PC-3 (cell line): Measurements from ENCODE around the gene HAUS7. TPM values are rescaled to one million over a fixed set of nuclear protein-coding genes. Genes with fewer than 3 reads are reported as not detected.

Source experiments
- ATAC-seq: fragments of 200-7000 bp; cut with Tn5 transposase; 2 replicates; pipeline ENCODE4 v1.9.1; 2020; ENCODE audit warnings: mild to moderate bottlenecking, moderate library complexity
- BruUV-seq: library from RNA; stranded (reverse); fragments of 400-500 nt; replicated peaks from 2 replicates; lab custom pipeline; 2021; lab: Mats Ljungman, UMichigan
- CTCF ChIA-PET: fragments of 300-600 bp; sonication (Branson Sonifier 250); formaldehyde crosslinking; loops from one replicate; lab custom pipeline; 2022; ENCODE audit warnings: antibody characterized with exemption; lab: Charles Lee
- POLR2A ChIA-PET: fragments of 300-600 bp; sonication (Branson Sonifier 250); formaldehyde crosslinking; loops from one replicate; lab custom pipeline; 2022; ENCODE audit warnings: antibody characterized with exemption; ENCODE audit not compliant: unreplicated experiment; lab: Charles Lee
- DNase-seq: peaks from one replicate; pipeline ENCODE4 v3.0.0-alpha.2; 2015
- H2AFZ ChIP-seq: fragments of 300-600 bp; sonication (generic); 2 replicates; pipeline ENCODE4 v1.6.0; 2016; ENCODE audit warnings: antibody characterized with exemption, low read length
- H3F3A ChIP-seq: fragments of 300-600 bp; sonication (generic); one replicate; pipeline ENCODE4 v1.6.0; 2017; ENCODE audit warnings: antibody characterized with exemption, low read length, control low read depth, mild to moderate bottlenecking; ENCODE audit not compliant: unreplicated experiment
- H3K27ac ChIP-seq: fragments of 300-600 bp; sonication (generic); 2 replicates; pipeline ENCODE4 v1.5.1; 2016; ENCODE audit warnings: mild to moderate bottlenecking, low read length
- H3K27me3 ChIP-seq: fragments of 300-600 bp; sonication (generic); 2 replicates; pipeline ENCODE4 v1.6.1; 2016; ENCODE audit warnings: low read length, mixed read lengths
- H3K36me3 ChIP-seq: fragments of 300-600 bp; sonication (generic); 2 replicates; pipeline ENCODE4 v1.6.1; 2016; ENCODE audit warnings: low read depth, mixed run types, low read length, mixed read lengths
- H3K4me1 ChIP-seq: fragments of 300-600 bp; sonication (generic); 2 replicates; pipeline ENCODE4 v1.5.1; 2016; ENCODE audit warnings: low read length; ENCODE audit not compliant: insufficient read depth
- H3K4me2 ChIP-seq: fragments of 300-600 bp; sonication (generic); 2 replicates; pipeline ENCODE4 v1.6.0; 2016; ENCODE audit warnings: low read length
- H3K4me3 ChIP-seq: fragments of 300-600 bp; sonication (generic); 2 replicates; pipeline ENCODE4 v1.5.1; 2016; ENCODE audit warnings: mild to moderate bottlenecking, low read length, mixed read lengths
- H3K79me2 ChIP-seq: fragments of 300-600 bp; sonication (generic); 2 replicates; pipeline ENCODE4 v1.6.1; 2017; ENCODE audit warnings: low read length, mixed read lengths
- H3K9ac ChIP-seq: fragments of 300-600 bp; sonication (generic); 2 replicates; pipeline ENCODE4 v1.6.0; 2016; ENCODE audit warnings: mild to moderate bottlenecking, low read length
- H3K9me2 ChIP-seq: fragments of 300-600 bp; sonication (generic); replicated peaks from 2 replicates; pipeline ENCODE4 v1.6.1; 2016; ENCODE audit warnings: mixed run types, low read length, mixed read lengths
- H3K9me3 ChIP-seq: fragments of 300-600 bp; sonication (generic); 2 replicates; pipeline ENCODE4 v1.6.1; 2016; ENCODE audit warnings: low read length, mixed read lengths
- H4K20me1 ChIP-seq: fragments of 300-600 bp; sonication (generic); 2 replicates; pipeline ENCODE4 v1.6.1; 2016; ENCODE audit warnings: low read length, mixed read lengths
- EZH2 ChIP-seq: fragments of 300-600 bp; sonication (generic); IDR thresholded peaks from one replicate; pipeline ENCODE4 v1.6.1; 2017; ENCODE audit warnings: antibody characterized with exemption, mild to moderate bottlenecking, low read length; ENCODE audit not compliant: unreplicated experiment
- EZH2phosphoT487 ChIP-seq: fragments of 300-600 bp; sonication (generic); IDR thresholded peaks from 2 replicates; pipeline ENCODE4 v1.6.1; 2018; ENCODE audit warnings: mild to moderate bottlenecking, antibody characterized with exemption, low read length, borderline replicate concordance
- intact Hi-C: fragments of 100-400 bp; cut with micrococcal nuclease; formaldehyde crosslinking; loops from 2 replicates; pipeline ENCODE4 v1.9.0; 2023
- total RNA-seq: library from RNA; depleted of rRNA; stranded (reverse); fragments of >200 nt; gene quantifications from 2 replicates; pipeline ENCODE4 v1.2.3, GENCODE V29; 2014
- TF ChIP-seq, protein P1 (sequence below): fragments of 300-600 bp; sonication (generic); conservative IDR thresholded peaks from 2 replicates; pipeline ENCODE4 v1.5.1; 2017; ENCODE audit warnings: antibody characterized with exemption, low read depth, mild to moderate bottlenecking, low read length

HAUS7 gene
- total RNA-seq, 1 experiment from 2014 or later: 46.0 TPM

DNA sequence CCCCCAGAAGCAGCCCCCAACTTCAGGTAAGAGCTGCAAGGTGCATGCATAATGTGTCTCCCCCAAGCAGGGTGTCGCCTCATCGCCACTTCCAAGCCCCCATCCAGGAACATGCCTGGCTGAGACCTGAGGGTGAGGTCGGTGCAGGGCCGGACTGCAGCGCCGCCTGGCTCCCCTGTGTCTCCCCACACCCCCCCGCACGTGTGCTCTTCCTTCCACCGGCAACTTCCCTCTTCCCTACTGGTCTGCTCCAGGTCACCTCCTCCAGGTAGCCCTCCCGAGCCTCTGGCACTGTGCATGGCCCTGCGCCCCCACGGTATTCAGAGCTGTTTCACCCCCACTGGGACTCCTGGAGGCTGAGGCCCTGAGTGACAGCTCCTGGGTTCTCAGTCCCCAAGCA is 22.2 kb upstream of the HAUS7 start:
- DNase-seq: no peak
- no peak for TF ChIP-seq EZH2
- TF ChIP-seq EZH2phosphoT487: no peak
- TF ChIP-seq, protein P1, sequence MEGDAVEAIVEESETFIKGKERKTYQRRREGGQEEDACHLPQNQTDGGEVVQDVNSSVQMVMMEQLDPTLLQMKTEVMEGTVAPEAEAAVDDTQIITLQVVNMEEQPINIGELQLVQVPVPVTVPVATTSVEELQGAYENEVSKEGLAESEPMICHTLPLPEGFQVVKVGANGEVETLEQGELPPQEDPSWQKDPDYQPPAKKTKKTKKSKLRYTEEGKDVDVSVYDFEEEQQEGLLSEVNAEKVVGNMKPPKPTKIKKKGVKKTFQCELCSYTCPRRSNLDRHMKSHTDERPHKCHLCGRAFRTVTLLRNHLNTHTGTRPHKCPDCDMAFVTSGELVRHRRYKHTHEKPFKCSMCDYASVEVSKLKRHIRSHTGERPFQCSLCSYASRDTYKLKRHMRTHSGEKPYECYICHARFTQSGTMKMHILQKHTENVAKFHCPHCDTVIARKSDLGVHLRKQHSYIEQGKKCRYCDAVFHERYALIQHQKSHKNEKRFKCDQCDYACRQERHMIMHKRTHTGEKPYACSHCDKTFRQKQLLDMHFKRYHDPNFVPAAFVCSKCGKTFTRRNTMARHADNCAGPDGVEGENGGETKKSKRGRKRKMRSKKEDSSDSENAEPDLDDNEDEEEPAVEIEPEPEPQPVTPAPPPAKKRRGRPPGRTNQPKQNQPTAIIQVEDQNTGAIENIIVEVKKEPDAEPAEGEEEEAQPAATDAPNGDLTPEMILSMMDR: no peak
- CTCF ChIA-PET: no interaction called here
- no peaks in the 10 kb centered on the region for H3K9me3 ChIP-seq
- no peaks in the 10 kb centered on the region for H3F3A ChIP-seq
- no peak overlapping the region for H3K4me3 ChIP-seq
- H3K36me3 ChIP-seq: no peaks in the 10 kb centered on the region
- H3K4me2 ChIP-seq: no peak overlapping the region
- POLR2A ChIA-PET: interaction anchor here (0.5 kb wide), 1 partner anchor 22 kb away, joined by 9 read pairs; no protein-coding TSS in a partner anchor
- no peak overlapping the region for H3K9ac ChIP-seq
- no peaks in the 10 kb centered on the region for H3K79me2 ChIP-seq
- no peaks in the 10 kb centered on the region for H4K20me1 ChIP-seq
- H3K4me1 ChIP-seq: peaks cover 7% of the 10 kb centered on the region; the same call in 1 of the 2 replicates
- H3K9me2 ChIP-seq: no peaks in the 10 kb centered on the region
- H3K27ac ChIP-seq: no peak overlapping the region
- peaks cover 14% of the 10 kb centered on the region for H3K27me3 ChIP-seq
- no TSS peak for BruUV-seq
- ATAC-seq: no peak
- intact Hi-C loops: no loop called here
- no peak overlapping the region for H2AFZ ChIP-seq

DNA sequence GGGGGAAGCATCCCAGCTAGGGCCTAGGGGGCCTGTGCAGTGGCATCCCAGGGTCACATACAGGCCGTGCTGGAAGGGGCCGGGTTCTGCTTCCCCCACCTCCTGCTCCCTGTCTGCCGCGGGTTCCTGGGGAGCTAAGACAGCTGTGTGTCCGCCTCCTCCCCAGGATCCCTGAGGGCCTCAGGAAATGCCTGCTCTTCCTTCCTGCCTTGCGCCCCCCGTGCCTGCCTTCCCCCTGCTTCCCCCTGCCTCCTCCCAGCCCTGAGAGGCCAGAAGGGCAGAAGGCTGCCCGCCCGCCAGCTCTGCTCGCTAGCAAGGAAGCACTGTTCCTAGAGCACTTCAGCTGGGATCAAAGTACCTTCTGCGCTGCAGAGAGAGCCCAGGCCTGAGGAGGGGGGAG is 21.5 kb upstream of the HAUS7 start:
- ATAC-seq (no peak), DNase-seq (no peak)
- POLR2A ChIA-PET: no interaction called here
- H3F3A ChIP-seq: no peaks in the 10 kb centered on the region
- H3K9ac ChIP-seq: no peak overlapping the region
- intact Hi-C loops: no loop called here
- BruUV-seq: no TSS peak
- no peak overlapping the region for H3K4me3 ChIP-seq
- H3K9me3 ChIP-seq: no peaks in the 10 kb centered on the region
- peaks cover 7% of the 10 kb centered on the region; the same call in 1 of the 2 replicates for H3K4me1 ChIP-seq
- peaks cover 14% of the 10 kb centered on the region for H3K27me3 ChIP-seq
- CTCF ChIA-PET: no interaction called here
- no peak overlapping the region for H3K27ac ChIP-seq
- no peak overlapping the region for H2AFZ ChIP-seq
- no peaks in the 10 kb centered on the region for H4K20me1 ChIP-seq
- no peaks in the 10 kb centered on the region for H3K36me3 ChIP-seq
- no peak overlapping the region for H3K4me2 ChIP-seq
- TF ChIP-seq EZH2 (no peak), EZH2phosphoT487 (no peak)
- TF ChIP-seq, protein P1: no peak
- no peaks in the 10 kb centered on the region for H3K9me2 ChIP-seq
- no peaks in the 10 kb centered on the region for H3K79me2 ChIP-seq

DNA sequence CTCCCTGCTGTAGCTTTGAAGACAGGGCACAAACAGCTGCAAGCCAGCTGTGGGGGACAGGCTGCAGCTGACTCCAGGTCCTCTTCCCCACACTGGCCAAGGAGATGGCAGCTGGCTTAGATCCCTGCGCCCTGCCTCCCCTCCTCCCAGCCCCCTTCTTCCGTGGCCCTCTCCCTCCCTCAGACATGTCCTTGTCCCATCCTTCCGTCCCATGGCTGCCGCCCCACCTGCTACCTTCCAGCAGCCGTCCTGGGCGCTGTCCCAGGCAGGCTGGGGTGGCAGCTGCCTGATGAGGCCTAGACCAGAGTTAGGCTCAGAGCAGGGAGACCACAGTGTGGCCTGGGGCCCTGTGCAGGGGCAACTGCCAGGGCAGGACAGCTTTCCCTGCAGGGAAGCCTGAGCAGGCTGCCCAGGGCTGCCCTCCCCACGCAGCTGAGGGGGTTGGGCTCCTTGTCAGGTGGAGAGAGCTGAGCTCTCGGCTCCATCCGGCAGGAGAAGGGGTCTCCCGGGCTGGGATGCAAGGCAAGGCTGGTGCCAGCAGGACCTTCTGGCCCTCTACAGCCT is 21.1 kb upstream of the HAUS7 start:
- POLR2A ChIA-PET: no interaction called here
- BruUV-seq: no TSS peak
- ATAC-seq (no peak), DNase-seq (no peak)
- Histone ChIP-seq H3F3A (no peaks in the 10 kb centered on the region), H2AFZ (no peak overlapping the region), H3K27ac (no peak overlapping the region), H3K4me2 (no peak overlapping the region), H3K4me3 (no peak overlapping the region), H3K9me3 (no peaks in the 10 kb centered on the region), H3K36me3 (no peaks in the 10 kb centered on the region), H3K9ac (no peak overlapping the region), H3K9me2 (no peaks in the 10 kb centered on the region), H3K4me1 (peaks cover 7% of the 10 kb centered on the region; the same call in 1 of the 2 replicates), H3K79me2 (no peaks in the 10 kb centered on the region), H4K20me1 (no peaks in the 10 kb centered on the region), H3K27me3 (peaks cover 14% of the 10 kb centered on the region)
- intact Hi-C loops: no loop called here
- CTCF ChIA-PET: no interaction called here
- TF ChIP-seq EZH2 (no peak), EZH2phosphoT487 (no peak)
- TF ChIP-seq, protein P1: no peak
